Stimulated activated CD4-positive, alpha-beta T cell treated with anti-CD3 and anti-CD28 coated beads, Interleukin-2, amount 100 ng/mL, for 4 hours (primary cell): Measurements from ENCODE around the gene ZNF536.

Source experiments
- DNase-seq: peaks from one replicate; pipeline ENCODE4 v3.0.0-alpha.2; 2020; ENCODE audit warnings: low read depth

ZNF536 gene

DNA sequence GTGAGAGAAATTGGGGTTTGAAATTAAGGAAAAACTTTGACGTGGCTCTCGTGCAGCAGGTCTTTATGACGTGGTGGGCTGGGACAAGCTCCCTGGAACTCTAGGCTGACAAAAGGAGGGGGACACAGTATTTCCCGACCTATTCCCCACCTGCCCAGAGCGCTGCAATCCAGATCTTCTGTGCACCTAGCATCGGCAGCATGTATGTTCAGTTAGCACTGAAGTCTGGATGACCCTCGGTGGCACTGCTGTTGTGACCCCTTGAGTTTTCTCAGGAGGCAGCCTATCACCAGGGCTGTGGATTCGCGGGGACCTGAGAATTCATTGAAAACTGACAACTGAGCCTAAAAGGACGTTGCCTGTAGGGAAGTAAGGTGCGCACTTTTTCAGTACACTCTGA, 9.1 kb upstream of the ZNF536 start:
- no peak for DNase-seq

DNA sequence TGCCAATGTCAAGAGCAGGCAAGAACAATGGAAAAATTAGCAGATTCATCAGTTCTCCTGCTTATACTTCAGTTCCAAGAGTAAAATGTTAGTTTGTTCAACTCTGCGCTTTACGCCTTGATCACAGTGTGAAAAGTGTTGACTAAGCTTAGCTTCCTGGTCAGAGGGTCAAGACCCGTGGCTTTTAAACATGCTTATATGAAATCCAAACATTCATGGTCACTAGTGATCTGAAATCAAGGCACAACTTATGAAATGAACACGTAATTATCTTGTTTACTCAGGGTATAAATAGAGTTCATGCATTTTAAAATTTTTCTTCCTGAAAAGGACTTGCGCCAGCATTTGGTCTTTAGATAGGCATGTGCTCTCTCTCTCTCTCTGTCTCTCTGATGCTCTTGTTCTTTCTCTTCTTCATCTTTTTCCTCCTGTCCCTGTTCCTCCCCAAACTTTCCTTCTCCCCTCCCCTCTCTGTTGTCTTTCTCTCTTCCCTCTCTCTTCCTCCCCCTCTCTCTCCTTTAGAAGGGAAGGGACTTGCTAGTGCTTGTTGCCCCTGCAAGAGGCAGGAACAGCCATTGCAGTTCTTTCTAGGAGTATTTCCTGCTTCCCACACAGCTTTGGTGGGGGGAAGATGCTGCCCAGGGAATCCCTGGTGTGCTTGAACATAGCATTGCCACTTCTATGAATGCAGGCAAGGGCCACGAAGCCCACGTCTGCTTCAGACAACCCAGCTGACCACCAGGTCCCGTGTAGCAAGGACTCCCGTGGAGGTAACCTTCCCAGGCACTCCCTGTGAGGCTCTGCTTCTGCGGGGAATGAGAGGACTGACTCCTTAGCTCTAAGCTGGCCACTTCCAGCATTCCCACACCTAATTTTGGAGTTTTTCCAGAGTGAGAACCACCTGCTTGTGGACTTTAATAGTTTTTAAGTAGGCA, 7.1 kb upstream of the ZNF536 start:
- no peak for DNase-seq

DNA sequence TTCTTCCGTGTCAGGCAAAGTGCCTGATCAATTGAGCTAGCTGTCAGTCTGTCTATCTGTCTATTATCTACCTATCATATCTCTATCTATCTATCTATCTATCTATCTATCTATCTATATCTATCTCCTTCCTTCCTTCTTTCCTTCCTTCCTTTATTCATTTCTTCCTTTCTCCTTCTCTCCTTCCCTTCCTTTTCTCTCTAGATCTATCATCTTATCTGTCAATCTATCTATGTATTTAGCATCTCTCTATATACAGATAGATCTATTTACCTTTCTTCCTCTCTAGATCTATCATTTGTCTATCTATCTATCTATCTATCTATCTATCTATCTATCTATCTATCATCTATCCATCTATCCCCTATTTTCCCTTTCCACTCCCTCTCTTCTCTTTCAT, 5.9 kb upstream of the ZNF536 start:
- DNase-seq, result no peak

DNA sequence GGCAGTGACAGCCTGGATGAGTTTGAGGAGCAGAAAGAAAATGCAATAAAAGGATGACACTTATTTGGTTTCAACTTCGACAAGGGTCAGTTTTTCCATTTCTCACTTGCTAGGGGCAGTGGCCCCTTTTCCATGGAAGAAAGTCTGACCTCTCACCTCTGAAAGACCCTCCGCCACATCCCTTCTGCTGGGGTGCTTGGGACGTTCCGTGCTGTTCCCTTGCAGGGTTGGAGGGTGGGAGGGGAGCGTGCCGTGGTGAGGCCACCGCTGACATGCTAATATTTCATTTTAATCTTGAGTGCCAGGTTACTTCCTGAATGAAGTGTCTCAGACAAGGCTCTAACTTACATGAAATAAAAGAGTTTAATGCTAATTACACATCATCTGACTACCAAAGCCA, 5.2 kb upstream of the ZNF536 start:
- no peak for DNase-seq

DNA sequence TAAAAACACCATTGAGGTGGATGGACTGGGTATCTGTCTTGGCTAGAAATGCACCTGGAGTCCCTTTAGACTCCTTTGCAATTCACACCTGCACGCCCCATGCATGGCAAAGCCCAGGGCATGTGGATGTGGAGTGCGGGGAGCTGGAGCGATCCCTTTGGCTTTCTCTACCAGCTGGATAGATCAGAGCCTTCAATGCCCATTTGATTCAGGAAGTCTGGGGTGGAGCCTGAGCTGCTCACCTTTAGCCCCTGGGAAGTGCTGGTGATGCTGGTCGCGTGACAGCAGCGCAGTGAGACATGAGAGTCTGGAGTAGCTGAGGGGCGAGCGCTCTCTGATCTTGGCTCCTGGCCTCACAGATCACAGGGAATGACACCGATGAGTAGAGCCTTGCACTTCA, 4.8 kb upstream of the ZNF536 start:
- DNase-seq, result no peak

DNA sequence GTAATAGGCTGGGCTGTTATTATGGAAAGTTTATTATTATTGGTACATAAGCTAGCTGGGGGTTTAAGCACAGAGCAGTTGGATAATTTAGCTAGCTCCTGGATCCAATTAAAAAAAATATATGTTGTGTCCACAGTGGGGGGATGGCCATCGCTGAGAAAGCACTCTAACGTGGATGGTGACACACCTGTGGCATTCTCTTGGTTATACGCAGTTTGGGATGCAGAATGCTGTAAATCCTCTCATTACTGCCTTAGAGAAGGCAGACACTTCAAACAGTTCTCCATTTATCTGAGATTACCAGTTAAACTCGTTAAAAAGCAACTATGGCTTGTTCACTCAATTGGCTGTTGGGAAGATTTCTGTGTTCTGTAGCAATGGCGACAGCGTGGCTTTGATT, 2.4 kb upstream of the ZNF536 start:
- DNase-seq, result no peak

DNA sequence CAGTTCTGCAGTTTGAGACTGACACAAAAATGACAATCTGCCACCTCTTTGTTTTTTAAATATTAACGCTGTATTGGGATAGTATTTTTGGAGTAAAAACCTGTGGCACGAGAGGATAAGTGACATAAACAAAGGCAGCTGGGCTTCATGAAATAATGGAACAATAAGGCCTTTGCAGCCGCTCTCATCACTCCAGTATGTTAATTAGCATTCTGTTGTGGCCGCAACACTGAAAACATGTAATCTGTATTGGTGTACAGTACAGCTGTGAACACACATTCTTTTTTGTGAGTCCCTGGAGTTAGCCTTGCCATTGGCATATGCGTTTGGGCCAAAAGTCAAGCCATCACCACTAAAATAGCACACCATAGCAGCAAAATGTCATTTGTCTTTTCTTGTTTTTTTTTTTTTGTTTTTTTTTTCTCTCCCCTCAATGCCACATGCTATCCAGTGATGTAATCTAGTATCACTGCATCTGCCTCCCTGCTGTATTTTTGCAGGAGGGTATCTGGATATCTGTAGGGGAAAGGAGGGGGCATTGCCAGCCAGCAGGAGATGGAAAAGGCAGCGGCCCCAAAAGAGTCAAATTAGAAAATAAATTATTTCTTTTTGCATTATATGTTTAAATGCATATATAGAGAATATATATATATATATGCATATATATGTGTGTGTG, 885 bp upstream of the ZNF536 start:
- no peak for DNase-seq

DNA sequence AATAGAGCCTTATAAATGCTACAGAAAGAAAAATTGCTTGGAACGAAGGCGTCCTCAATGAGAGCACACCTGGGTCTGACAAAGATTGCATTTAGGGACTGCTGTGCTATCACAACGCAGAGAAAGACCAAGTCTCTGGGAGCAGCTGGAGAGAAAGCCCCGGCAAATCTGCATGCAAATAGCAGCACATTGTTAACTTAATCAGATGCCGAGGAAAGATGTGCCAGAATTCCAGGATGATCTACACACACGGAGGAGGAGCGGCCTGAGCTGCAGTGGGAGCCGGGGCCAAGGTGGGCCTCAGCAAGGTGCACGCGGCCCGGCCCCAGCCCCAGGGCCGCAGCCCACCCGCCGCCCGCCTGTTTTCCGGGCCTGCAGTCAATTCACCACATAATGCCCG, 1.4 kb downstream of the ZNF536 start:
- DNase-seq, result no peak

DNA sequence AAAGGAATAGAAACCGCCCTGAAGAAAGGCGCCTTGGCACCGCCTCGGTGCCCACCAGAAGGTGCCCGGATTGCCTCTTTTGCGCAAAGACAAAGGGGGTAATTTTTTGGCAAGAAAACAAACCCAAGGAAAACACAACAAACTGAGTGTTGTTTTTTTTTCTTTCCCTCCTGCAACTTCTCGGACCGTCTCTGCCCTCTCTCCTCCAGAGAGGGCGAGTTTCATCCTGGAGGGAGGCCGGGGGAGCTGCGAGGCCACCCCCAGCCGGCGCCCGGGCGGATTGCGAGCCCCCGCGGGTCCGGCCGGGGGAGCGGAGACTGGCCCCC, 2.3 kb downstream of the ZNF536 start:
- DNase-seq, result no peak

DNA sequence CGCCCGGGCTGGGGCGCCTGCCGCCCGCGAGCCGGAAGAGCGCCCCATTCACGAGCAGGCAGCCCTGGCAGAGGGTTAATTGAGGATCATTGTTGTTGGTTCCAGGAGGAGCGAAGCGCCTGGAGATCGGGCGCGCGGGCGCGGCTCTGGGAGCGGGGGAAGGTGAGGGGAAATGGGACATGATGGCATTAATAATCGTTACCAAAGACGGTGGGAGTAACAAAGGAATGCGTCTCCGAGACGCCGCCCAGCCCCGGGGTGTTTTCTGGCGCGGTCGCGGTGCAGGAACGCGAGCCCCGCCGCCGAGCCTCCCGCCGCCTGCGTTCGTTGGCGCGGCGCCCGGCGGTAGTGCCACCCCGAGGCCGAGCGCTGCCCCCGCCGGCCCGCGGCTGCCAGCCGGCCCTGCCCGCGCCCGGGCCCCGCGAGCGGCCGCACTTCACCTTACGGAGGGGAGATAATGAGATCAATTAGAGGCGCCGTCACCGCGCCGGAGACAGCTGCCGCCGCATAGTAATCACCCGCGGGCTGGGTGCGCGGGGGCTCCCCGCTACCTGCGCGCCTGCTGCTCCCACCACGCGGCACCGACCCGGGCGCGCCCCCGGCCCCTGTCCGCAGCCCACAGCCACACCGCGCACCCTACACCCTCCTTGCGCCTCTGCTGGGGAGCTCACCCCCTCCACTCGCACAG, 2.8 kb downstream of the ZNF536 start:
- DNase-seq, result no peak

DNA sequence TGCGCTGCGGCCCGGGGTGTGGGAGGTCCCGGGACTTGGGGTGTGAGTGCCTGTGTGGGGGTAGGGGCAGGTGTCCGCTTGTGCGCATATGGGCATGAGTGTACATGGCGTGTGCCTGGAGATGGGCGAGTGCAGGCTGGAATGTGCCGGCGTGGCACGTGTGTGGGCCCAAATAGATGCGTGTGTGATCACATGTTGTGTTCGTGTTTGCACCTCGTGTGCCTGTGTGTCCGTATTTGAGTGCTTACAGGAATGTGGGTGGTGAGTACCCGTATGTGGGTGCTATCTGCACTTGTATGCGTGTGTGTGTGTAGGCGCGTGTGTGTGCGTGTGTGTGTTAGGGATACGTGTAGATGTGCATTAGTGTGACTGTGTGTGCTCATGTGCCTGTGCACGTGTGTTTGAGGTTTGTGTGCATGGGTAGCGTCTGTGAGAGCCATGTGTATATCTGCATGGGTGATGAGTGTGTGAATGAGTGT, 3.4 kb downstream of the ZNF536 start:
- DNase-seq, result no peak

DNA sequence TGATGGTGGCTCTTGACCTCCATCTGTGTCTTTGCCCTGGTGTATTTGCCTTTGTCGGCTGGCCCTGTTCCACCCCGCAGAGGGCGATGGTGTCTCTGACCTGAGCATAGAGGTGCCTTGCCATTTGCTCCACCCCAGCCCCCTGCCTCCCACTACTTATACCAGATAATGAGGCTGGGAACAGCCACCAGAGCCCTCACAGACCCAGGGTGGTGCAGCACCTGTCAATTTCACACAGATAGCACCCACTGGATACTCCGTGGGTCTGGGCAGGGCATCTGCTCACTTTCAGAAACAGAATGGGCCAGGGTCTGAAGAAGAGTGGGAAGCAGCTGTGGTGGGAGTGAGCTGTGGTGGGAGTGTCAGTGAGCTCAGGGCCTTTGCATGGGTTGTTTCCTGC, 4.1 kb downstream of the ZNF536 start:
- no peak for DNase-seq

DNA sequence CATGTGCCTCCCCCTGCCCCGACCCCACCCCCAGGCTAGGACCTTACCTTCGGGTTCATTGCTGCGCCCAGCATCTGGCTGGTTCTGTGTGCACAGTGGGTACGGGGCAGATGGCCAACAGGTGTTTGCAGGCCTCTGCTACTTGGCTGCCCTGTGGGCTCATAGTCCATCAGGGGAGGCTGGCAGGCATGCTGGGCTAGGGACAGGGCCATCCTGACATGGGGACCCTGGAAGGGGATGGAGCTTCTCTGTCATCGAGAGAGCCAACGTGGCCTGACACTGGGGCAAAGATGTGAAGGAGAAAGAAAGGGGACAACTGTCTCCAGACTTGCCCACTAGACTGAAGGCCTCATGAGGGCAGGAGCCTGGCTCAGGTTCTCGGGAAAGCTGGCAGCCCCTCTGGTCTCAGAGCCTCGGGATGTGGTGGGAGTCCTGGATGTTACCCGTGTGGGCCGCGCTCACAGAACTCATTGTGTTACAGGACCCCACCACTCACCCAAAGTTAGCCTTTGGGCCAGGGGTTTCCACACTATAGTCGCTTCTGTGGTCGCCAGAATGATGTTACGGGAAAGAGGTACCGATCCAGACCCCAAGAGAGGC, 4.7 kb downstream of the ZNF536 start:
- DNase-seq, result no peak

DNA sequence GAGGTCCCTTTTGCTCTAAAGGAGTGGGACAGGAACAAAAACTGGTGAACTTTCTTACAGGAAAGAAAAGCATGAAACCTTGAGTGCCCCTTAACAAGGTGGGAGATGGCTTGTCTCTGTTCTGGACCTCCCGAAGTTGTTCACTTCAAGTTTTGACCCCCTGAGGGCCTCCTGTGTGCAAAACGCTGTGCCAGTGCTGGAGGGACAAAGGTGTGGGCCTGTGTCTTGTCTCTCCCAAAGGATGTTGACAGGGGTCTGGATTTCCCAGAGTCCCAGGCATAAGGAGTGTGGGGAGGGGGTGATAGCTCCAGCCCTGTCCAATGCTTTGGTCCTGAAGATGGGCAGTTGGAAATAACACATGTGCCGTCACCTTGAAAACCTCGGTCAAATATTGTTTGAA, 6.5 kb downstream of the ZNF536 start:
- no peak for DNase-seq

DNA sequence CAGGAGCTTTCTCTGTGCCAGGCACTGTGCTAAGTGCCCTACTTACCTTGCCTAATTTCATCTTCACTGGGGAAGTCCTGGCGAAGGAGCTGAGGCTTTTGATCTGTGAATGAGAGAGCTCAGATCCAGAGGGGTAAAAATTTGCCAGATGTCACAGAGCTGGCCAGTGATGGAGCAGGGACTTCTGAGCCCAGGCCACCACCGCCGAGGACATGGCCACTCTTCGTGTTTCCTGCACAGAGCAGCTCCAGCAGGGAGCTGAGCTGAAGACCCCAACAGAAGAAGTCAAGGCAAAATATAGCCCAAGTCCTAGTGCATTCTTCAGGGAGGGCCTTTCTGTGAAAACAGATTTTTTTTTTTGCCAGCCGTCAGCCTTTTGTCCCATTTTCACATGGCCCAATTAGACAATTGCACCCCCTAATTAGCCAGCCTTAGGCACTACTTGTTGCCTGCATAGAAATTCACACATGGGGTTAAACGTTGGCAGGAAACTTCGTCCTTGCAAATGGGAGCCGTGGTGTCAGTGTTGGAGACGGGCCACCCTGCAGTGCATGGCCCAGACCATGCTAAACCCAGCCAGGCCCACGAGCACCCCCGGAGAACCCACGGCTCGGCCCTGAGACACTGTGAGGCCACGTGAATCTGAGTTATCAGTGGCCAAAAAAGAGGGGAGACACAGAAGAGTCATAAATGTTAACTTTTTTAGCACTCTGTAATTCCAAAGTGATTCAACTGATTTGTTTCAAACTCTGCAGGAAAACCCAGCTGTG, 7.8 kb downstream of the ZNF536 start:
- DNase-seq, result no peak

DNA sequence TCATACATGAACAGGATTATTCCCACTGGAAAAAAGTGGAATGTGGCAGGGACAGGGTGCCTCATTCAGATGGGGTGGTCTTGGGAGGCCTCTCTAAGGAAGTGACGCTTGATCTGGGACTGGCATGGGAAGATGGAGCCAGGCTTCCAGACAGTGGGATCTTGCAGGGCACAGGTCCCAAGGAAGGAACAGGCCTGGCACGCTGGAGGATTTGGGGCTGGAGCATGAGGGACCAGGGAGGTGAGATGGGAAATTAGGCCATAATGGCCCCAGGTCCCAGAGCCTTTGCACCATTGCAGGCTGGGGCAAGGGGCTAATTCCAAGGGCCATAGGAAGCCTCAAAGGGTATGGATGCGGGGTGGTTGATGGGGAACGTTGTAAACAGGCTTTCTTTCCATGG, 9.2 kb downstream of the ZNF536 start:
- no peak for DNase-seq

DNA sequence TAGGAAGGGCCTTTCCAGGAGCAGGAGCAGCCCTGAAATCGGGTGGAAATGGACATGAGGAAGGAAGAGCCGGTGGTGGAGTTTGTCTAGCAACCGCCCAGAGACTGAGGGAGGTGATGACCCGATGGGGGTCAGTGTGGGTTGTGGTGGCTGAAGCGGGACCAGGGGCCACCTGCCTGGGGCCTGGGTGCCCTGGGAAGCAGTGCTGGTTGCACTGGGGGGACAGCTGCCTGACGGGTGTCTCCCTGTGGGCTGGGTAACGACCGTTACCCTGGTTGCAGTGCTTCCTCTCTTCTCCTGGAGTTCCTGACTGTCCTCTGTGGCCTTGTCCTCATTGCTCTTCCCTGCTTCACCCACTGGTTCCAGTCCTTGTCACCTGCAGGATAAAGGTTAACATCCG, 13.0 kb downstream of the ZNF536 start:
- no peak for DNase-seq

DNA sequence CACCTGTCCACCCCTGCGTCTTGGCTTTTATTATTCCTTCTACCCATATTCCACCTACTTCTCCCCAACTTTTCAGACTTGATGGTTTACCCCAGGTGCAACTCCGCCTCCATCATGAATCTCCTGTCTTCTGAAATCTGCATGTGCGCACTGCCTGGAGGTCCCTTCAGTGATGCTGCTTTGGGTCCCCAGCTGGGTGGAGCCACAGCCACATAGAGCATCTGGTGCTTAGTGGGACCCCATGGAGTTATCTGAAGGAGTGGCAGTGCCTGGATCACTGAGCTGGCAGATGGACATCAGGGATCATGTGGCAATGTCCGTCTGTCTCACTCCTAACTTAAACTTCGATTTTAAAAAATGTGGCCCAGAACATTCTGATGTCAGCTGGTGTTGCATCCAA, 13.5 kb downstream of the ZNF536 start:
- no peak for DNase-seq

DNA sequence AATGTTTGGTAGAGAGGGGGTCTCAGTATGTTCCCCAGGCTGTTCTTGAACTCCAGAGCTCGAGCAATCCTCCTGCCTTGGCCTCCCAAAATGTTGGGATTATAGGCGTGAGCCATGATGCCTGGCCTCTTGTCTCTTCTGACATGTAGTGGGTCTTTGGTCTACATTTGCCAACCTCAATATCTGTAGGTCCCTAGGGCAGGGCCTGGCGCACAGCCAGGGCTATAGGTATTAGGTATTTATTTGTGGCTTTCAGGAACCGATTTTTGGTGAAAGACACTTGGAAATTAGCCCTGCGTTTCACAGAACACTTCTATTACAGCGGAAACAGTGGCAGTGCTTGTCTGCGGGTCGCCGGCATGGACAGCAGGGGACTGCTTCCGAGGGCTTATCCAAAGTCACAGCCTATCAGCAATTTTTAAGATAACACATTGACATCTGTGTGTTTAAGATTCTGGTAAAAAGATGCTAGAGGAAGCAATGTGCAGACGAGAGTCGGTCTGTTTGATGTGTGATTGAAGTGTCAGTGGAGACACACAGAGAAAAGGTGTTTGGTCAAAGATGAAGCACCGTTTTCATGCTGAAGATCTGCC, 14.5 kb downstream of the ZNF536 start:
- DNase-seq, result no peak

DNA sequence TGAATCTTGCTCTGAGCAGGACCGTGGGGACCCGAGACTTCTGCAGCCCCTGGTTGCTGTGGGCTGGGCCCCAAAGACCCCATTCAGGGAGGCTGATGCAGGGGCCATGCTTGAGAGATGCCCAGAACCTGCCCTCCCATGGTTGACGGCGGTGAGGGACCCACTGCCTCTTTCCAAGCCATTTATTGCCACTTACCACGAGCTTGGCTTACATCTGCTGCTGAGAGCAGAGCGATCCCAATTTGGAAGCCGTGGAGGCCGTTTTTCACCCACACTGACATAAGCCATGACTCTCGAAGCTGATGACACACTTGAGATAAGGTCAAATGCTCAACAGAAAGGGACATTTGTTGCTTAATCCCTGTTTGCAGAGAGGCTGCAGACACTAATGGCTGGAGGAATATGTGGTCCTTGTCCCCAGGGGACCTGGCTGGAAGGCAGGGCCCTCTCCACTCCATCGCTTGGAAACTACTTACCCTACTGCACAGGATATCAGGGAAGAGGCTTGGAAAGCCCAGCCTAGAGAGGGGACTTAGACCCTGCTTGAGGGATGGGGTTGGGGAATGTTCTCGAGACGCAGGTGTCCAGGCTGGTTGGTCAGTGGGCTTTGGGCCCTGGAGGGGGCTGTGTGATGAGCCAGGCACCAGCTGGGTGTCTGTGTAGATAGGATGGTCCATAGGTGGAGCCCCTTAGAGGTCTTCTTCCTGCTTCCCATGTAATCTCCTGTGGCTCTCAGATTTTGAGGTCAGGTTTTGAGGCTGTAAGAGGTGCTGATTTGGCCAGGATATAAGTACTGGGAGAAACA, 15.3 kb downstream of the ZNF536 start:
- DNase-seq, result no peak

DNA sequence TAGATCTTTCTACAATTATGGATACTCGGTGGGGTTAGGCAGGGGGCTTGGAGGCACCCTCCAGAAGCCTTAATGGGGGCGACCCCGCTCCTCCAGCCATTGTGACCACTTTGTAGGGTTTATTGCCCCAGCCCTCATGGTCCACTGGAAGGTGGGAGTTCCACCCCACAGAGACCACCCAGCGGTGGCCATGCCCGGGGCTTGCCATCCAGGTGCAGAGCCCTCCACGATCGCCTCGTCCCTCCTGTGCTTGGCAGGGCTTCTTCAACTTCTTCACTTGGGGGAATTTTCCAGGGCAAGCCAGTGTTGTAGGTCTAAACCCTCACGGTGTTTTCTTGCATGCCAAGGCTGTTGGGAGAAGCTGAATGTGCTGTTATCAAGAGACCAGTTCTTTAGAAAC, 16.1 kb downstream of the ZNF536 start:
- DNase-seq, result no peak
